Gastroesophageal sphincter (tissue), 3 donors: ENCODE results near the gene UROC1.

ENCODE experiments used
- CTCF ChIP-seq, 4 experiments: fragments of 200-600 bp in 2 of 4; fragments of 450-650 bp in 2 of 4; sonication (generic) in 1 of 4; IDR thresholded peaks; one replicate each; pipeline ENCODE4 v1.5.1; 2017 to 2019; ENCODE audit warnings: antibody characterized with exemption in 4 of 4, mild to moderate bottlenecking in 2 of 4, moderate library complexity in 2 of 4
- EP300 ChIP-seq: sonication (generic); formaldehyde crosslinking; IDR thresholded peaks from one replicate; pipeline ENCODE4 v1.6.1; 2017; ENCODE audit warnings: antibody characterized with exemption, mild to moderate bottlenecking
- POLR2A ChIP-seq, 2 donors: fragments of 450-650 bp; IDR thresholded peaks; one replicate each; pipeline ENCODE4 v1.6.1; 2017; ENCODE audit warnings: antibody characterized with exemption in 2 of 2, mild to moderate bottlenecking in 2 of 2, moderate library complexity in 1 of 2
- POLR2AphosphoS5 ChIP-seq: sonication (generic); formaldehyde crosslinking; IDR thresholded peaks from one replicate; pipeline ENCODE4 v1.6.1; 2017; ENCODE audit warnings: antibody characterized with exemption

- TF ChIP-seq POLR2A (IDR thresholded peaks at IDR 0.05) (no peak), POLR2AphosphoS5 (no peak), CTCF (IDR thresholded peaks at IDR 0.05) (no peak), EP300 (no peak)
Measured at GRCh38 chr3:126548556-126549466, 31.2 kb upstream of the UROC1 start.
